NCI-H2196 treated with DMSO at 0.1 percent for 48 hours (cell line): Measurements from ENCODE around the gene CFAP20DC.
"Not testable (repeated sequence)": the region's sequence is repeated elsewhere in the genome, so short reads cannot be mapped to it uniquely, and the experiment has no call there.

Experiments
- DNase-seq: peaks from one replicate; lab custom pipeline; 2025; ENCODE audit not compliant: unreplicated experiment; lab: John Stamatoyannopoulos, UW

CFAP20DC gene

DNA sequence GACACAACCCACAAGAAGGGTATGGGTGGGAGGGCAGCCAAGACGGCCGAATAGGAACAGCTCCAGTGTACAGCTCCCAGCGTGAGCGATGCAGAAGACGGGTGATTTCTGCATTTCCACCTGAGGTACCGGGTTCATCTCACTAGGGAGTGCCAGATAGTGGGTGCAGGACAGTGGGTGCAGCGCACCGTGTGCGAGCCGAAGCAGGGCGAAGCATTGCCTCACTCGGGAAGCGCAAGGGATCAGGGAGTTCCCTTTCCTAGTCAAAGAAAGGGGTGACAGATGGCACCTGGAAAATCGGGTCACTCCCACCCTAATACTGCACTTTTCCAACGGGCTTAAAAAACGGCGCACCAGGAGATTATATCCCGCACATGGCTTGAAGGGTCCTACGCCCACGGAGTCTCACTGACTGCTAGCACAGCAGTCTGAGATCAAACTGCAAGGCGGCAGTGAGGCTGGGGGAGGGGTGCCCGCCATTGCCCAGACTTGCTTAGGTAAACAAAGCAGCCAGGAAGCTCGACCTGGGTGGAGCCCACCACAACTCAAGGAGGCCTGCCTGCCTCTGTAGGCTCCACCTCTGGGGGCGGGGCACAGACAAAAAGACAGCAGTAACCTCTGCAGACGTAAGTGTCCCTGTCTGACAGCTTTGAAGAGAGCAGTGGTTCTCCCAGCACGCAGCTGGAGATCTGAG is 243.1 kb downstream of the CFAP20DC start:
- DNase-seq = not testable (repeated sequence)

DNA sequence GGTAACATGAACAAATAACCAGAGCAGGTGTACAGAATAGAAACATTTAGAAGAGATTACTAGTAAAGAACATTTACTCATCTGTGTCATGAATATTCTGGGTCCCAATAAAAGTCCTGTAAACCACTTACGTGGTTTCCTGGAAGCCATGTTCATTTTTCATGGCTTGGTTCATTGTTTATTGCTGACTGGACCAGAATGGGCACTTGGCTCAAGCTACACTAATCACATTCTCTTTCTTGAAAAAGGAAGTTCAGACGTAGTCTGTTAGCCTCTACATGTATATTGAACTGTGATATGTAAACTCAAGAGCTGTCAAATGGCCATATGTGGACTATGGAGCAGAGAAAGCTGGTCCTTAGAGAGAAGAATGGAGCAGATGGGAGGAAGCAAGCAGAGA is 244.9 kb downstream of the CFAP20DC start:
- DNase-seq = no peak

DNA sequence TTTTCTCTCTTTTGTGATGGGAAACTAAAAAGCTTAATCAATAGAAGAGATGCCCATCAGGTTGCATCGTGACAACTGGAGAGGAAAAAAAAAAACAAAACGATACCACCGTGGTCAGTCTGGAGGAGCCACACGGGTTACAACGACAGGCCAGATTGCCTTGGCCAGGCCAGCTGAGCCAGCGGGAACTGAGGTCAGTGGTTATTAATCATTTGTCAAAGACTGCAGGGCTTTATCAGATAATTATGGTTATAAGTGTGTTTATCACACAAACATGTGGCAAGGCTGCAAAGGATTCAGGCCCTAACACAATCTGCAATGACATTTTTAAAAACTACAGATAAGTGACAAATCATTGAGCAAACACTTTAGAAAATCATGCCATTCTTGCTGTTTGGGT is 248.3 kb downstream of the CFAP20DC start:
- DNase-seq = no peak

DNA sequence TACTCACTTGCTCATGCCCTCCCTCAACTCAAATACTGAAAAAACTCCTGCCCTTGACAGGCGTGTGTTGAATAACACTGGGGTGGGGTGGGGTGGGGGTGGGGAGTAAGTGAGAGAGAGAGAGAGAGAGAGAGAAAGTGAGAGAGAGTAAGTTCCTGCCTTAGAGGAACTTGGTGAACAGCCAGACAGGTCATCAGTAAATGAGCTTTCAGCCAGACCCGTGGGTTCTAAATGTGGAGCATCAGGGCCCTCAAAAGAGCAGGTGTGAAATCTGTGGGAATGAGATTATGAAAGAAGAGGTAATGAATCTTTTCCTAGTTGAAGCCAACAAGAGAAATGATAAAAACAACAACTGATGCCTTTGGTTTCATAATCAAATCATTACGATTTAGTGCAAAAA is 248.9 kb downstream of the CFAP20DC start:
- no peak for DNase-seq

DNA sequence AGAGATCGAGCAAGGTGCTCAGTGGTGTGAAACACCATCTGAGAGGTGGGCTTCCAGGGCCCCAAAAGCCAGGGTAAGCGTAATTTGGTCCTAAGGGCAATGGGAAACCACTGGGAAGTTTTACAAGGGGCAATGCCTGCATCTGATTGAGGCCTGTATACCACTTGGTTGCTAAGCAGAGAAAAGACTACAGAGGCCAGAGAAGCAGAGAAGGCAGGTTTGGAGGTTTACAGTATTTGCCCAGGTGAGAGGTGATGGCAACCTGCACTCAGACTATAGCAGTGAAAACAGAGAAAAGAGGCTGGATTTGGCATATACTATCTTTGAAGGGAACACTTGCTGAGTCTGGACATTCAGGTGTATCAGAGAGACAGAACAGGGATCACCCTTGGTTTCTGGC is 249.8 kb downstream of the CFAP20DC start:
- no peak for DNase-seq

DNA sequence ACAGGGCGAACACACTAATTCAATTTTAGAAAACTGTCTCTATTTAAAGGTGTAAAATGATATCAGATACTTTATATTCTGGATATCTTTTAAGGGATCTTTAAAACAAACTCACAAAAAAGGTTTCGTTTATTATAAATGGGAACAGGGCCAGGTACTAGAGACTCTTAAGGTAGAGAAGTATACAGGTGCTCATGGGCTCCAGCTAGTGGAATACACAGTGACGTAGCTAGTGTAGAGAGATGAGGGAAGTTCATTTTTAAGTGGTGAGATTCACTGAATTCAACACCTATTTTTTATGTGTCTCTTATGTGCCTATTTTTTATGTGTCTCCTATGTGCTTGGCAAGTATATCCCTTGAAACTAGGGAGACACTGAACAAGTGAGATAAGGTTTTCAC is 250.6 kb downstream of the CFAP20DC start:
- DNase-seq = no peak

DNA sequence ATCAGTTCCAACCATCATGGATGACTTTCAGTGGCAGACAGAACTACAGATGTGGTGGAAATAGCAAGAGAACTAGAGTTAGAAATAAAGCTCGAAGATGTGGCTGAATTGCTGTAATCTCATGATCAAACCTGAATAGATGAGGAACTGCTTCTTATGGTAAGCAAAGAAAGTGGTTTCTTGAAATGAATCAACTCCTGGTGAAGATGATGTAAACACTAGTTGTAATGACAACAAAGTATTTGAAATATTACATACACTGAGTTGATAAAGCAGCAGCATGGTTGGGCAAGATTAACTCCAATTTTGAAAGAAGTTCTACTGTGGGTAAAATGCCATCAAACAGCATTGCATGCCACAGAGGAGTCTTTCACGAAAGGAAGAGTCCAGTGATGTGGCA is 251.5 kb downstream of the CFAP20DC start:
- DNase-seq = no peak

DNA sequence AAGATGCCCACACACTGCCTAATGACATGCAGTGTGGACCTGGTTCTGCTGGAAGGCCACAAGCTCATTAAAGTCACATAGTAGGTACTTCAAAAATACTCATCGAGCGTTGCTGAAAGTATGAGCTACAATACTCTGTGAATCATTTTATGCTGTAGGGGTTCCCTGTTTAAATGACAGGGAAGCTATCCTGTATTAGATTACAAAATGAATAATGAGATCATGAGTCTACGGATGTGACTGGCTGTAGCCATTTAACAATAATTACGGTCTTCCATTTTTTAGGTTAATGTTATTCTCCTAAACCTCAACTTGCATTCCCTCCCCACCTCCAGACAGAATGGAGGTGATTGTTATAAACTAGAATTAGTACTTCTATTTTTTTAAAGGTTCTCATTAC is 255.1 kb downstream of the CFAP20DC start:
- DNase-seq = no peak

DNA sequence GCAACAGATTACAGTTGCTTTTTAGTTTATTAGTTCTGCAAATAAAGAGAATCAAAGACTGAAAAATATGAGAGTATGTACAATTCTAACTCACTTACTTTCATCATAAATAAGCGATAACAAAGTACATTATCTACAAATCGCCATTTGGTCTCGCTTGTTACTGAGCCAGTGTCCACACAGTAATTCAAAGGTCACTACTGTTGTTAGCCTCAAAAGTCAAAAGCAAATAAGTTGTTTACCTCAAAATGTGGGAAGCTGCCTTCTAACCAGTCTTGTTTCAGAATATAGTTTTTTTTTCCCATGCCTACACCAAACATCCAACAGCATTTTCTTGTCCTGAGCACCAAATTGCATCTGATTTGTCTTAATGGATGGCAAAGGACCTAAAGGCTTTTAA is 255.9 kb downstream of the CFAP20DC start:
- no peak for DNase-seq

DNA sequence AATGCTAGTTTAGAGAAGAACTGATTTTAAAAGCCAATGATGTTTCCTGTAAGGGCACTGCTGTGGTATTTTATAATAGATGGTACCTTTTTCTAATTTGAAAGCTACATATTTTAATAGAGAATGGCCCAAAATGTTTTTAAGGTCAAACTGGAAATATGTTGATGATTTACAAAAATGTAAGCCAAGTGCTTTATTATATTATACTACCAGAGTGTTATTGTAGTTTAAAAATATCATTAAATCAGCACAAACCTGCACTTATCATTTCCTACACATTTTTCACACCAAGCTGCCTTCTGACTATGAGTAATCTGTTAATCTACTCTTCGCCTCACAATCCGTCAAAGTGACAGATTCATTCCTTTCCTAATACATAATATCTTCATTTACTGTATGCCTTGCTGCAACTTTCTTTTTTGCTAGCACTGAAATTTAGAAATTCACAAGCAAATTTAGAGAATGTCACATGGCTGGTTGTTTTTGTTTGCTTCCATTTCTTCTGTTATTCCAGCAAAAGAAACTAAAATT is 256.8 kb downstream of the CFAP20DC start:
- DNase-seq = no peak

DNA sequence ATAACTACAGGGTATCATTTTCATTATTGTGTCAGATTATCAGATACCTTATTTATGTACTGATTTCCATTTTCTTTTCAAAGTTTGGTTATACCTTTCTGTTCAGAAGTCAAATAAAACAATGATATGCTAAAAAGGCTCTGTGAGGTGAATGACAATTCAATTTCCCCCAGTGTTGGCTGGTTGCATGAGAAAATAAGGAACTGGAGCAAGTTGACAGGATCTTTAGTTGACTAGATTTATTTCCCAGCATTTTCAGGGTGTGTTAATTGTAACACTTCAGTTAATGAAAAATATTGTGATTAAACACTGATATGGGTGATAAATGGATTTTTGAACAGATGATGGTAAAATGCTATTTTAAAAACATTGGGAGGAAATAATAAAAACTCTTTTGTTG is 260.4 kb downstream of the CFAP20DC start:
- no peak for DNase-seq

DNA sequence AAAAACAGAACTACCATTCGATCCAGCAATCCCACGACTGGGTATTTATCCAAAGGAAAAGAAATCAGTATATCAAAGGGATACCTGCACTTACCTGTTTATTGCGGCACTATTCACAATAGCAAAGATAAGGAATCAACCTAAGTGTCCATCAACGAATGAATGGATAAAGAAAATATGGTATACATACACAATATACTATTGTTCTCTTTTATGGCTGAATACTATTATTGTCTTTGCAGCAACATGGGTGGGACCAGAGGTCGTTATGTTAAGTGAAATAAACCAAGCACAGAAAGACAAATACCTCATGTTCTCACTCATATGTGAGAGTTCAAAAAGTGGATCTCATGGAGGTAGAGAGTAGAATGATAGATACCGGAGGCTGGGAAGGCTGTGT is 264.9 kb downstream of the CFAP20DC start:
- DNase-seq = no peak

DNA sequence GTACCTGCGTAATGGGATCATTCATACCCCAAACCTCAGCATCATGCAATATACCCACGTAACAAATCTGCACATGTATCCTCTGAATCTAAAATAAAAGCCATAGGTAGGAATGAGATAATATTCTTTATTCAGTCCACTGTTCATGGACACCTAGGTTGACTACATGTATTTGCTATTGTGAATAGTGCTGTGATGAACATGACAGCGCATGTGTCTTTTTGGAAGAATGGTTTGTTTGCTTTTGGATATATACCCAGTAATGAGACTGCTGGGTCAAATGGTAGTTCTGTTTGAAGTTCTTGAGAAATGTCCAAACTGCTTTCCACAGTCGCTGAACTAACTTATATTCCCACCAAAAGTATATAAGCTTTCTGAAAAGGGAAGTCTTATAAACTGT is 265.4 kb downstream of the CFAP20DC start:
- DNase-seq = no peak

DNA sequence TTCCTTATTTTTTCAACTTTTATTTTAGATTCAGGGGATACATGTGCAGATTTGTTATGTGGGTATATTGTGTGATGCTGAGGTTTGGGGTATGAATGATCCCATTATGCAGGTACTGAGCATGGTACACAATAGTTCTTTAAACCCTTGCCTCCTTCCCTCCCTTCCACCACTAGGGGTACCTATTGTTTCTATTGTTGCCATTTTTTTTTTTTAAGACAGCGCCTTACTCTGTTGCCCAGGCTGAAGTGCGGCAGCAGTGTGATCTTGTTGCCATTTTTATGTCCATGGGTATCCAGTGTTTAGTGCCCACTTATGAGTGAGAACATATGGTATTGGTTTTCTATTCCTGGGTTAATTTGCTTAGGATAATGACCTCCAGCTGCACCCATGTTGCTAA is 266.0 kb downstream of the CFAP20DC start:
- DNase-seq = no peak

DNA sequence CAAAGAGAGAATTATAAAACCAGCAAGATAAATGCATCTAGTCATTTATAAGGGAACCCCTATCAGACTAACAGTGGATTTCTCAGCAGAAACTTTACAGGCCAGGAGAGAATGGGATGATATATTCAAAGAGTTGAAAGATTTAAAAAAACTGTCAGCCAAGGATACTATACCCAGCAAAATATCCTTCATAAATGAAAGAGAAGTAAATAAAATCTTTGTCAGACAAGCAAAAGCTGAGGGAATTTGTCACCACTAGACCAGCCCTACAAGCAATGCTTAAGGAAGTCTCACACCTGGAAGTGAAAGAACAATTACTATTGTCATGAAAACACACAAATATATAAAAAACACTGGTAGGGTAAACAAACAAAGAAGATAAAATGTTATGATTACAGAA is 269.9 kb downstream of the CFAP20DC start:
- DNase-seq = no peak

DNA sequence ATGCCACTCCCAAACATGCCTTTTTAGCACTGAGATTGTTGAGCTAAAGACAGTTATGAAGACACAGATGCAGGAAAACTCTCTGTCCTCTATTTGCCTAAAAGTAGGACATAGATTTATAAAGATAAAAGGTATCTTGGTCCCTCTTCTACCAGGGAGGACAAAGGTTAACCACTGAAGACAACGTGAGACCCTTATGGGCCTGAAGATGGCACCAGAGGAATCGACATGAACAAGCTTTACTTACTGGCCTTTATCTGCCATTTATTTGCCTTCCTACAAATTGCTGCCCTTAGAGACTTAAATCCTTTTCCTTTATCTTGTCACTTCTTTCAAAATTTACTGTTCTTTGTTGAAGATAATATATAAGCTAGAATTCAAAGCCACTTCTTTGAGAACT is 273.6 kb downstream of the CFAP20DC start:
- no peak for DNase-seq

DNA sequence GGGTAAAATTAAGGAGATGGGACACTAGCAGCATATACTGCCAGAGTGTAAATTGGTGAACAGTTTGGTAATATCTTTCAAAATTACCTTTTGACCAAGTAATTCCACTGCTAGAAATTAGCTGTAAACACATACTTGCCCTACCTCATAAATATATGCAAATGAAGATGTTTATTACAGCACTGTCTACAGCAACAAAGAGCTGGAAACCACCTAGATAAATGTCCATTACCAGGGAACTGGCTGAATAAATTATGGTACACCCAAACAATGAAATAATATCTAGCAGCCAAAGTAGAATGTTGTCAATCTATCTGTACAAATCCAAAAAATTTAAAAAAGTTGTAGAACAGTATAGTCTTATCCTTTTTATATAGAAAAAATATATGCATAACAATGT is 277.4 kb downstream of the CFAP20DC start:
- DNase-seq = no peak

DNA sequence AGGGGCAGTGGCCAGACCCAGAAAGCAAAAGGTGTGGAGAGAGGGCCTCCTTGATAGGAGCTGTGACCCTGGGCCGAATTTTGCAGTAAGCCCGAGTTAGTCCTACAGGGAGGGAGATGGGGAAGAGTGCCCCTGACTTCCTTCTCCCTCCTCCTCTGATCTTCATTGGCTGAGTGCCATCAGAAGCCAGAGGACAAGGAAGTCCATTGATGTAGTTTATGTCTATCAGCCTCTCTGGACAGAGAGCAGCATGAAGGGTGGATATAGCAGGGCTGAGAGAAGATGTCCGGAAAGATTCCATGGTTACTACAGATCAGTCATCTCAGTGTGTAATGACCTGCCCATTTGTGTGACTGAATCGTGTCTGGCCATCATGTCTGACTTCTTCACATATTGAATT is 280.8 kb downstream of the CFAP20DC start:
- no peak for DNase-seq

DNA sequence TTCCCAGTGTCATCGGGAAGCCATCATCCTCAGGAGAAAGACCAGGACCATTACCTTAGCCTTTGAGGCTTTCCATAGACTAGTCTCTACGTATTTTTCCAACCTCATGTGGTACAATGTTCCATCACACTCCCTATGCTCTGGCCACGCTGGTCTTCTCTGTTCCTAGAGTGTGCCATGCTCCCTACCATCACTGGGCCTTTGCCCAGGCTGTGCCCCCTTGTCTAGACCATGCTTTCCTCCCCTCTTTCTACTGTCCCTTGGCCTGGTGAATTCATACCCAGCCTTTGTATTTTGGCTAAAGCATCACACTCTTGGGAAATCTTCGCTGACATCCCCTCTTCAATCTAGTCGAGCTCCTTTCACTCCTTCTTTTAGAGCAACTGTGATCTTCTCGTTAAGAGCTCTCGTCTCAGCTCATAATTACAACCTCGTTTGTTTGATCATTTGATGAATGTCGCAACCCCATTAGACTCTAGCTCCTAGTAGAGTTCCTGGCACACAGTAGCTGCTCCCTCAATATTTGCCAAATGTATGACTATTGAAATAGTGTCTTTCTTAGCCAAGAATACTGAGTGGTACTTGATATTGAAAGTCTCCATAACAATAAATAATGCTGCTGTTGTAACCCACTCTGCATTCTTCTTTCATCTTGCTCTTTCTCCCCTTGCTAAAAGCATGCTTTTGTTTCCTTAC is 283.1 kb downstream of the CFAP20DC start:
- DNase-seq = no peak

DNA sequence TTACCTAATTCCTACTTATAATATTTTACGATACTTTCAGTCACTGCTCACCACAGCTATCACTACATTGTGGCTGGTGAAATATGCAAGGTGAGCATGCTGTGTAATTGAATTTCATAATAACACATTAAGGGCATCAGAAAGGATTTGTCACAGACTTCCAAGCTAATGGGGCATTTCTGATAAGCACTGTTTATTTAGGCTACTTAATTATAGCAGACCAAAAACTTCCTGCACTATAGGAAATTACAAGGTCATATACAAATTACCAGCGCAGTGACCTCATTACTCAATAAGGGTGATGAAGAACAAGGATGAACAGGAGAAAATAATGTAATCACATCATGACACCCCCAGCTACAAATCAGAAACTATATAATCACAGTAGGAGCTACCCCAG is 294.7 kb downstream of the CFAP20DC start:
- DNase-seq = no peak

DNA sequence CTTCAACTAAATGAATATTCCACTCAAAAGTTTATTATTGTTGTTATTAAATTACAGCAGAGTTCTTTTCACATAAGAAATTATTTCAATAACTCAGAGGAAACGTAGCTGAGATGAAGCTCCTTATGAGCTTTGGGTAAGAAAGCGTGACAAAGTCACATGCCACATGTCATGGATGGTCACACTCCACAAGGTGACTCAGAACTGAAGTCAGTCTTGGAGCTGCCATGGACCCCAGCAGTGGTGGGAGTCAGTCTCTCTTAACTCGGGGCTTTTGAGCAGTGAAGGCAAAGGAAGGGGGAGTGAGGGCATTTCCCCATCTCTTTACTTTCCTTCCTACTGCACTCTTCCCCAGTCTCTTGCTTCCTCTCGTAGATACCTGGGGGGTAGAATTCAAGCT is 295.8 kb downstream of the CFAP20DC start:
- no peak for DNase-seq

DNA sequence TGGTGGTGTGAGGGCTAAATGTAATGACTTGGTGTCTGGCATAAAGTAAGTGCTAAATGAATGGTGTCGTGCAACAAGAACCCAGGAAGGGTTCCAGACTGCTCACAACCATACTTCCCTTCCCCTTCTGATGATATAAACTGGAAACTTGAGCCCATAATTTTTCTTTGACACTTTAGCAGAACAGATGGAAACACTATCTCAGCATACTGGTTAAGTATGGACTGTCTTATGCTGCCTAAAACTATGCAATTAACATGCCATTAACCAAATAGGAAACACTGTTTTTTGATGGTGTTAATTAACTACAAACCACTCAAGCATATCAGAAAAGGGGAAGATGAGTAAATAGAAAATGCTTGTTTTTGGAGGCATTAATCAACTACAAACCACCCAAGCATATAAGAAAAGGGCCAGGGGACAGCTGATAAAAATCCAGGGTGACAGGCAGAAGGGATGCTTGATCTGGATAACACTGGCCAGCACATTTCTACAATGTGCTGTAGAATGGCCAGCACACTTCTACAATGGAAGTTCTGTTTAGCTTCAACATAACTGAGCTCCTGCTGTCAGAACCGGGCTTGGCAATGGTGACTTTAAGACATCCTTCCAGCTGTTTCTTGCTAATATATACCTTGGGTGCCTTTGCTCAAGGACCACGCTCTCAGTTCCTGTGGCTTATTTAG is 297.8 kb downstream of the CFAP20DC start:
- DNase-seq = no peak
